ENCODE measurements around the gene S100PBP.

The S100PBP gene

DNA sequence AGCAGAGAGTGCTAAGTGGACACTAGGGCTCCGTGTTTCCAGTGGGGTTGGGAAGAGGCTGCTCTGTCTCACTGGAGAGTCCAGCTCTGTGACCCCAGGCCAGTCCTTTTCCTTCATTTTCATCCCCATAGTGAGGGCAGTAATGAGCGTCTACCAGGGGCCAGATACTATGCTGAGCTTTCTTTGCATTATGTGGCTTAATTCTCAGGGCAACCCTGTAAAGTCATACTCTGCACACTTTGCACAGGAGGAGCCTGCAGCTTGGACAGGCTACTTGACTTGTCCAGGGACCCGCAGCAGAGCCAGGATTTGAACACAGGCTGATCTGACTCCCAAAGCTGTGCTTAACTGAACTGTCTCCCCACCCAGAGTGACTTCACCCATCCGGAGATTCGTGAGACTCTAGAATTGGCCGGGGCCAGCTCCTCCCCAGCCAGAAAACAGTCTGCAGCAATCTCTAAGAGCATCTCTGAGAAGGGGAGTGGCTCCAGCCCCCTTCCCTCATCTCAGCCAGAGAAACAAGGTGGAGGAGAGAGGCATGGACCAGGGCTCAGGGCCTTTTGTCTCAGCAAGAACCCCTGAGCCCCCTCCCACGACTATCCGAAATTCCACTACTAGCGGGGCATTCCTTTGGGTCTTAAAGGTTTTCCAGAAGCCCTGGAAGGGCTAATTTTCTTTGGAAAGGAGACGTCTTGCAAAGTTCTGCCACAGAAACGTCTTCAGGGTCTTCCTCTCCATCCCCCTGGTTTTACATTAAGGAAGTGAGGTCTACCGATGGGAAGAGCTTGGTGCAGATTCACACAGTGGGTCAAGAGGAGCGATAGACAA is 54.1 kb downstream of the S100PBP start:
- no peak for DNase-seq

- DNase-seq, result no peak
These were observed 54.7 kb downstream of the S100PBP start for GRCh38 chr1:32872192-32872460.

DNA sequence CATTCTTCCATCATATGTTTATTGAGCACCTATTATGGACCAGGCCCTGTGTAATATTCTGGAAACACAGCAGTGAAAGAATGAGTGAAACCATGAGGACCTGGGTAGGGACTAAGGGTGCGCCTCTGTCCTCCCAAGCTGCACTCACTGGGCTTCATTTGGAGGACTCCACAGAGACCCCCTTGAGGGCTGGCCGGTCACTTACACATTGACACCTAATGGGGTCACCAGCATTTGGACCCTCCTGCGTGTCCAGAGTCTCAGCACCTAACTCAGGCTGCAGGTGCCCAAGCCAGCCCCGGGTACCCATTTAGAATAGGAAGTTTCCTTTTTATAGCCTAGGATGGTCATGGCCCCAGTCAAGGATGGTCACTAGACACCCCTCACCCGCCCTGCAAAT is 56.0 kb downstream of the S100PBP start:
- no peak for DNase-seq

DNA sequence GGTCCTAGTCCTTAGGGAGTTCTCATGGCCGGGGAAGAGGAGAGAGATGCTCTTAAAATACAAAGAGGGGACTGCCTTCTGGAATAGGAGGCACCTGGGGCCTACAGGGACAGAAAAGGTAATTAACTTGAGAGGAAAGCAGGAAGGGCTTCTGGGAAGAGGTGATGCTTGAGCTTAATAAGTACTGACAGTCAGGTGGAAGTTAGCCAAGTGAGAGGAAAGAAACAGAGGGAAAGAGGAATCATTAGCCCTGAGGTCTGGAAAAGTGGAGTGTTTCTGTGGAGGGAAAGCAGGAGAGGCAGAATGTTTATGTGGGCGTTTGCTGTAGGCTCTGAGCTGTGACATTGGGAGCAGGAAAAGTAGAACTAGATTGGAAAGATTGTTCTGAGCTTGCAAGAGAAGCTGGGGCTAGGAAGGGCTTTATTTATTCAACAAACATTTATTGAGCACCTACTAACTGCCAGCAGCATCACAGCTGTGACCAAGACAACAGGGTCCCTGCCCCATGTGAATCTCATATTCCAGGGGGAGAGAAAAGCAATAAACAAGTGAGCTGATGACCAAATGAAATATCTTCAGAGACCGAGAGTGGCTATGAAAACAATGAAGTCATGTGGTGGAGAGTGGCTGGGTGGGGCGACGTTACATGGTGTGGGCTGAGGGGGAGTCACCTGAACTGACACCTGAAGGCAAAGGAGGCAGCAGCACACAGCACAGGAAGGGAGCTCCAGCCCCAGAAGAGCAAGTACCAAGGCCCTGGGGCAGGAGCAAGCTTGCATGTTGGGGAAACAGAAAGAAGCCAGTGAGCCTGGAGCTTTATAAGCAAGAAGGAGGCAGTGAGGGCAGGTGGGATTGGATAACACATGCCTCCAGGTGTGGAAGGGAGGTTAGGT is 57.7 kb downstream of the S100PBP start:
- DNase-seq, result no peak

DNA sequence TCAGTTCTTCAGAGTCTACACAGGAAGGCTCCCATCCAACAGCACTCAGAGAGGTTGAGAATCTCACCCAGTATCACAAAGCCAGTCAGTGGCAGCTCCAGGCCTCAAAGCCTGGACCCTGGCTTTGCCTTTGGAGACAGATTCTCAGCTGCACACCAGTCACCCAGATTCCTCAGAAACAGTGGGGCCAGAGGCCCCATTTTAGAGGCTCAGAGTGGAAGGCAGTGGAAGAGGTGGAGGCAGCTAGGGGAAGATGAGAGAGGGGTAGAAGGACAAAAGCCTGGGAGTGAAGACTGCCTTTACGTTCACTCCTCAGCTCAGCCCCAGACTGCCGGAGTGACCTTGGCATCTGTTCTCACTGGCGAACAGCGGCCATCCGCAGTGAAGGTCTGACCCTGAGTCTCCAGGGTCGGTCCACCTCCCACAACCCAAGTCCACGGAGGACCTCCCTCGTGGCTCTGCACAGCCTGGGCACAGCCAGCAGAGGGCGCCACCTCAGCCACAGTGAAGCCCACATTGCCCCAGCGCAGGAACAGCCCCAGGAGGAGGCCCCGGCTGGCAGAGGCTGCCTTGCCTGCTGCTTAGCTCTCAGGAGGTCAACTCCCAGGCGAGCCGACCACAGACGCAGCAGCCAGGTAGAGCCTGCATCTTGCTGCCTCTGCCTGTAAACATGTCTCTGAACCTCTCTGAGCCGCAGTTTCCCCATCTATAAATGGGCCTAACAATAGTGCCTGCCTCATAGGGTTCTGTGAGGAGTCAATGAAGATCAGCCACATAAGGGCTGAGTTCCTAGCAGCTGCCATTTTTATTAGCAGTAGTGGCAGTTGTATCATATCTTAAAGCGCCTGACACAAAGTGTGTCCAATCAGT is 59.1 kb downstream of the S100PBP start:
- peak; percentile 78 for DNase-seq

GRCh38 chr1:32877211-32878110 is 60.0 kb downstream of the S100PBP start:
- no peak for DNase-seq

GRCh38 chr1:32878183-32878582 is 60.7 kb downstream of the S100PBP start:
- no peak for DNase-seq

DNA sequence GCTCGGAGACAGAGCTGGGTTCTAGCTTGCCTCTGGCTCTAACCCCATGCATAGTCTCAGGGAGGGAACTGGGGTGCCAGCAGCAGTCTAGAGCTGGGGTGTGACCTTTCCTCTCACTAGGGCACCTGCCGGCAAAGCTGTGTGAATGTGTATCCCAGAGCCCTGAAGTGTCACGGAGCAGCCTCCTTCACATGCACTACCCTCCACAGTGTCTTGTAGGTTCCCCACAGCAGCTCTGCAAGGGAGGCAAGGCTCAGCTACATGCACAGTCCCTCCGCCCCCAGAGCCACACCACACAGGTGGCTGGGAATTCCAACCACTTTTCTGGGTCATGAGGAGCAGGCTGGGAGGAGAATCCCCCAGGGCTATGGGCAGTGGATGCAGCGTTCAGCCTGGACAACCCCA is 61.2 kb downstream of the S100PBP start:
- DNase-seq, result no peak

DNA sequence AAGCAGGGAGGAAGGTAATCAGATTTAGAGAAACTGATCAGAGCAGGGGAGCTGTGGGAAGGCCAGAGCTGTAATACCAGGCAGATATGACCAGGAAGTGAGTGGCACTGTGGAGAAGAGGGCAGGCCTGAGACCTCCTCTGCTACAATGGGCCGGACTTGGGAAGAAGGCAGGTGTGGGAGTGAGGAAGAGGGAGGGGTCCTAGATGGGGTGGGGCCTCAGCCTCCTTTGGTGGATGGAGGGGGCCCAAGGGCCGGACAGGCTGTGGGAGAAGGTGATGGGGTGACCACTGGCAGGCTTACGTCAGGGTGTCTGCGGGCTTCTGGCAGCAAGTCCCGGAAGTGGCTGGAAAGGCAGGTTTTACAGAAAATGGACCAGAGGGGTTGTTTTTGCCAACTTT is 63.8 kb downstream of the S100PBP start:
- no peak for DNase-seq

- DNase-seq, result no peak
These were observed 64.7 kb downstream of the S100PBP start for GRCh38 chr1:32881871-32882850.

DNA sequence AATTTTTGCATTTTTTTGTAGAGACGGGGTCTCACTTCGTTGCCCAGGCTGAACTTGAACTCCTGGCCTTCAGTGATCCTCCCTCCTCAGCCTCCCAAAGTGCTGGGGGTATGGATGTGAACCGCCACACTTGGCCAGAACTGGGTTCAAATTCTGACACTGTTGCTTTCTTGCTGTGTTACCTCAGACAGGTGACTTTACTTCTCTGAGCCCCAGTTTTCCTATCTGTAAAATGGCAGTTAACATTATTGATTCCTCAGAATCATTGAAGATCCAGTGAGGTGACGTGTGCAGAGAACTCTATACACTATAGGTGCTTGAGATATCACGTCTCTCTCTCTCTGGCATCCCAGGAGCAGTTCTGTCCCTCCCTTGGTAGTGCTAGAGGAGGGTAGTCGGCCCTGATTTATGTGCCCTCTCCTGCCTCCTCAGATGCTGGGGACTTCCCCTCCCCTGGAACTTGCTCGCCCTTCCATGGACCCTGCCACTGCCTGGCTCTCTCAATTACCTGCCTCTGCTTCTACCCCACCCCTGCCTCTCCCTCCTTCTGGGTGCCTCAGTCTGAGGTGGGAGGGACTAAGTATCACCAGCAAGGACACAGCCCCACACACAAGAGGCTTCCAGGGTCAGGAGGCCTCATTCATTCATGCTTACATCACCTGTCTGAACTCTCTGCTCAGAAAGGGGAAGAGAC is 66.0 kb downstream of the S100PBP start:
- DNase-seq, result no peak

GRCh38 chr1:32884032-32884372 is 66.5 kb downstream of the S100PBP start:
- DNase-seq, result no peak

GRCh38 chr1:32884726-32885125 is 67.3 kb downstream of the S100PBP start:
- DNase-seq, result no peak

GRCh38 chr1:32885676-32886003 is 68.2 kb downstream of the S100PBP start:
- DNase-seq, result no peak

- peak; percentile 47 for DNase-seq
These were observed 68.8 kb downstream of the S100PBP start, which contains the start of gene HPCA for GRCh38 chr1:32886004-32886827. HPCA (plus strand) TSS chr1:32886491; CDS start chr1:32888899, 2,408 bp downstream.

GRCh38 chr1:32886828-32887414 is 69.5 kb downstream of the S100PBP start:
- no peak for DNase-seq

- DNase-seq, result no peak
These were observed 70.2 kb downstream of the S100PBP start for GRCh38 chr1:32887623-32888022.

- DNase-seq, result no peak
These were observed 70.7 kb downstream of the S100PBP start for GRCh38 chr1:32888134-32888533.
